Measurements from ENCODE around the gene ANKFY1. TPM values are rescaled to one million over a fixed set of nuclear protein-coding genes. Genes with fewer than 3 reads are reported as not detected.

Gene ANKFY1
- total and polyA plus RNA-seq, 11 donors = 9.4 to 44.9 (median 23.9) TPM

- Histone ChIP-seq H3K4me1 (peaks cover 0 to 28% (median 5%) of the 10 kb centered on the region in 12 donors), H3K27me3 (no peaks in the 10 kb centered on the region), H3K27ac (peak overlapping the region; percentile 50 to 91 (median 83)), H3K9me3 (no peaks in the 10 kb centered on the region), H3K36me3 (peaks cover 0 to 75% (median 51%) of the 10 kb centered on the region in 9 donors), H3K4me3 (no peak overlapping the region)
- TF ChIP-seq CTCF (IDR thresholded peaks at IDR 0.05) (peak in 1 of 12 donors; percentile 8), POLR2A (IDR thresholded peaks at IDR 0.05) (no peak)
- 65 to 82% (median 74%) methylated on average over 7 of the region's 7 CpGs for WGBS, 4 donors
- ATAC-seq (peak; percentile 79 to 93 (median 84)), DNase-seq (peak in 4 of 5 donors; percentile 32 to 68 (median 58))
- intact Hi-C loops (cut with DNase I) = loop anchor here in 5 of 10 donors (10.0 kb wide), 3 partner anchors 55 to 95 kb away; partner anchors contain the start of genes ANKFY1 (in 1 of the 5), CYB5D2 (in 1 of the 5) and ZZEF1 (in 1 of the 5)
Observed at GRCh38 chr17:4209611-4210010, 54.2 kb downstream of the ANKFY1 start.

- intact Hi-C loops (cut with DNase I) = loop anchor here in 1 of 10 donors (10.0 kb wide), 1 partner anchor 63 kb away; the partner anchor contains the start of genes CYB5D2 and ZZEF1
- Histone ChIP-seq H3K36me3 (peaks cover 0 to 78% (median 55%) of the 10 kb centered on the region in 9 donors), H3K4me1 (peaks cover 0 to 31% (median 10%) of the 10 kb centered on the region in 12 donors), H3K4me3 (no peak overlapping the region), H3K27me3 (no peaks in the 10 kb centered on the region), H3K27ac (peak overlapping the region in 6 of 12 donors; percentile 63 to 88 (median 83)), H3K9me3 (no peaks in the 10 kb centered on the region)
- DNase-seq (no peak), ATAC-seq (no peak)
- TF ChIP-seq CTCF (IDR thresholded peaks at IDR 0.05) (no peak), POLR2A (IDR thresholded peaks at IDR 0.05) (no peak)
- 64 to 88% (median 72%) methylated on average over 4 of the region's 4 CpGs for WGBS, 4 donors
Observed at GRCh38 chr17:4208238-4208637, 55.5 kb downstream of the ANKFY1 start.

GRCh38 chr17:4206962-4207361 is 56.8 kb downstream of the ANKFY1 start:
- TF ChIP-seq POLR2A (IDR thresholded peaks at IDR 0.05) (no peak), CTCF (IDR thresholded peaks at IDR 0.05) (no peak)
- ATAC-seq (no peak), DNase-seq (no peak)
- peaks cover 0 to 29% (median 10%) of the 10 kb centered on the region in 12 donors for H3K4me1 ChIP-seq
- H3K27ac ChIP-seq = peak overlapping the region in 1 of 12 donors; percentile 67
- 83 to 91% (median 88%) methylated on average over 10 of the region's 10 CpGs for WGBS, 4 donors
- intact Hi-C loops (cut with DNase I) = loop anchor here in 1 of 10 donors (10.0 kb wide), 1 partner anchor 62 kb away; the partner anchor contains the start of genes CYB5D2 and ZZEF1
- no peaks in the 10 kb centered on the region for H3K9me3 ChIP-seq
- no peak overlapping the region for H3K4me3 ChIP-seq
- peaks cover 0 to 69% (median 55%) of the 10 kb centered on the region in 9 donors for H3K36me3 ChIP-seq
- H3K27me3 ChIP-seq = no peaks in the 10 kb centered on the region

GRCh38 chr17:4205917-4206316 is 57.9 kb downstream of the ANKFY1 start:
- no peak overlapping the region for H3K4me3 ChIP-seq
- DNase-seq (no peak), ATAC-seq (no peak)
- intact Hi-C loops (cut with DNase I) = loop anchor here in 1 of 10 donors (10.0 kb wide), 1 partner anchor 61 kb away; the partner anchor contains the start of genes CYB5D2 and ZZEF1
- peak overlapping the region in 1 of 12 donors; percentile 77 for H3K27ac ChIP-seq
- no peak for TF ChIP-seq CTCF (IDR thresholded peaks at IDR 0.05)
- TF ChIP-seq POLR2A (IDR thresholded peaks at IDR 0.05) = no peak
- H3K36me3 ChIP-seq = peaks cover 0 to 77% (median 60%) of the 10 kb centered on the region in 9 donors
- no peaks in the 10 kb centered on the region for H3K9me3 ChIP-seq
- WGBS, 4 donors = 70 to 72% (median 71%) methylated on average over 4 of the region's 4 CpGs
- no peaks in the 10 kb centered on the region for H3K27me3 ChIP-seq
- H3K4me1 ChIP-seq = peaks cover 0 to 28% (median 10%) of the 10 kb centered on the region in 12 donors
